SK-N-SH (cell line): Measurements from ENCODE around the gene PILRB. TPM values are rescaled to one million over a fixed set of nuclear protein-coding genes. Genes with fewer than 3 reads are reported as not detected.
"Not testable (repeated sequence)": the region's sequence is repeated elsewhere in the genome, so short reads cannot be mapped to it uniquely, and the experiment has no call there.

ENCODE experiments used
- CTCF ChIA-PET: fragments of 300-600, 350-600 bp; formaldehyde crosslinking; extraction: SDS; loops from one replicate; lab custom pipeline; 2021; lab: Yijun Ruan, JAX
- POLR2A ChIA-PET: fragments of 350-600 bp; sonication (Branson Sonifier 250); formaldehyde crosslinking; extraction: SDS; loops from one replicate; lab custom pipeline; 2020; ENCODE audit warnings: antibody characterized with exemption, inconsistent platforms; lab: Yijun Ruan, JAX
- DNase-seq: peaks from one replicate; pipeline ENCODE4 v3.0.0; 2012
- H2AFZ ChIP-seq: fragments of 200-600 bp; sonication (generic); 2 replicates; pipeline ENCODE4 v1.8.1; 2016; ENCODE audit warnings: antibody characterized with exemption, mild to moderate bottlenecking, low read depth
- H3F3A ChIP-seq: fragments of 200-600 bp; sonication (generic); replicated peaks from 2 replicates; pipeline ENCODE3; 2016; ENCODE audit warnings: antibody characterized with exemption, mild to moderate bottlenecking; ENCODE audit not compliant: insufficient read depth
- H3K27ac ChIP-seq, 2 experiments: fragments of 200-500 bp in 1 of 2; fragments of 200-600 bp in 1 of 2; sonication (Bioruptor generic) in 1 of 2; sonication (generic), shearing (Covaris generic) in 1 of 2; 2 replicates each; pipeline versions ENCODE4 v1.5.1 to v1.6.1; 2014 to 2016; ENCODE audit warnings: low read depth in 2 of 2, inconsistent platforms in 1 of 2, low read length in 1 of 2, mild to moderate bottlenecking in 1 of 2, mixed read lengths in 1 of 2
- H3K27me3 ChIP-seq: fragments of 200-600 bp; sonication (generic), shearing (Covaris generic); 2 replicates; pipeline ENCODE4 v1.6.1; 2016; ENCODE audit warnings: mixed run types; ENCODE audit not compliant: insufficient read depth
- H3K36me3 ChIP-seq, 2 experiments: fragments of 200-500 bp in 1 of 2; fragments of 200-600 bp in 1 of 2; sonication (Bioruptor generic) in 1 of 2; sonication (generic) in 1 of 2; replicated peaks in 1 of 2; 2 replicates each; pipeline versions ENCODE3 to v1.5.1; 2014 to 2016; ENCODE audit warnings: low read length in 1 of 2, mild to moderate bottlenecking in 1 of 2; ENCODE audit not compliant: insufficient read depth in 2 of 2, control insufficient read depth in 1 of 2
- H3K4me1 ChIP-seq, 2 experiments: fragments of 200-500 bp in 1 of 2; fragments of 200-600 bp in 1 of 2; sonication (Bioruptor generic) in 1 of 2; sonication (generic), shearing (Covaris generic) in 1 of 2; 2 replicates each; pipeline versions ENCODE4 v1.5.1 to v1.6.1; 2014 to 2016; ENCODE audit warnings: low read depth in 1 of 2, low read length in 1 of 2, mixed run types in 1 of 2; ENCODE audit not compliant: insufficient read depth in 2 of 2, control insufficient read depth in 1 of 2
- H3K4me2 ChIP-seq: fragments of 200-600 bp; sonication (generic), shearing (Covaris generic); 2 replicates; pipeline ENCODE4 v1.6.1; 2017; ENCODE audit warnings: mixed run types
- H3K4me3 ChIP-seq, 2 experiments: fragments of 200-500 bp in 1 of 2; fragments of 200-600 bp in 1 of 2; sonication (Bioruptor generic) in 1 of 2; sonication (generic), shearing (Covaris generic) in 1 of 2; 2 replicates each; pipeline versions ENCODE4 v1.5.1 to v1.8.1; 2014 to 2016; ENCODE audit warnings: low read depth in 2 of 2, inconsistent platforms in 1 of 2, low read length in 1 of 2, mild to moderate bottlenecking in 1 of 2, mixed read lengths in 1 of 2, moderate library complexity in 1 of 2
- H3K79me2 ChIP-seq: fragments of 200-600 bp; sonication (generic); 2 replicates; pipeline ENCODE4 v1.8.1; 2017; ENCODE audit warnings: mild to moderate bottlenecking; ENCODE audit not compliant: insufficient read depth
- H3K9ac ChIP-seq: fragments of 200-600 bp; sonication (generic); 2 replicates; pipeline ENCODE4 v1.6.1; 2017; ENCODE audit warnings: mixed run types
- H3K9me2 ChIP-seq: fragments of 200-600 bp; sonication (generic); 2 replicates; pipeline ENCODE4 v1.6.1; 2017; ENCODE audit warnings: mixed run types
- H3K9me3 ChIP-seq: fragments of 200-600 bp; sonication (generic); 2 replicates; pipeline ENCODE4 v1.6.1; 2017; ENCODE audit warnings: mixed run types, mild to moderate bottlenecking, moderate library complexity
- H4K20me1 ChIP-seq: fragments of 200-600 bp; sonication (generic); 2 replicates; pipeline ENCODE4 v1.6.1; 2017; ENCODE audit warnings: mild to moderate bottlenecking, mixed run types; ENCODE audit not compliant: insufficient read depth
- CHD2 ChIP-seq: fragments of 150-350 bp; IDR thresholded peaks from 2 replicates; pipeline ENCODE4 v1.6.1; 2018; ENCODE audit warnings: low read length; ENCODE audit not compliant: partially characterized antibody
- ELF1 ChIP-seq: IDR thresholded peaks from 2 replicates; pipeline ENCODE4 v1.4.0; 2012
- FOXM1 ChIP-seq: IDR thresholded peaks from 2 replicates; pipeline ENCODE4 v1.4.0; 2012; ENCODE audit warnings: low read depth, mild to moderate bottlenecking
- GATA2 ChIP-seq: sonication (generic); formaldehyde crosslinking; IDR thresholded peaks from 2 replicates; pipeline ENCODE4 v1.5.0; 2020; ENCODE audit warnings: mild to moderate bottlenecking, missing genetic modification reagents
- RCOR1 ChIP-seq: fragments of 150-350 bp; IDR thresholded peaks from 2 replicates; pipeline ENCODE4 v1.6.1; 2017; ENCODE audit warnings: antibody characterized with exemption, low read length
- RFX5 ChIP-seq: IDR thresholded peaks from 2 replicates; pipeline ENCODE4 v1.6.1; 2012; ENCODE audit warnings: mild to moderate bottlenecking, improper control_type of control experiment, low read length
- RXRA ChIP-seq: IDR thresholded peaks from 2 replicates; pipeline ENCODE4 v1.4.0; 2012; ENCODE audit warnings: low read depth, mild to moderate bottlenecking, borderline replicate concordance
- WGBS: methylation state at CpG from one replicate; pipeline ENCODE4 v1.1.6; 2017; ENCODE audit warnings: low lambda C conversion rate; 5-methylcytosine and 5-hydroxymethylcytosine counted together
- polyA plus RNA-seq, 3 experiments: library from polyadenylated mRNA; depleted of rRNA; stranded (reverse); fragments of >200 nt; gene quantifications; 2 replicates each; pipeline ENCODE4 v1.2.3, GENCODE V29; 2012
- TF ChIP-seq, protein P1 (sequence below): IDR thresholded peaks from 2 replicates; pipeline ENCODE4 v1.4.0; 2012; ENCODE audit warnings: low read depth, borderline replicate concordance

PILRB gene
- polyA plus RNA-seq, 1 of the 3 experiments (the other 2 are of a cell fraction): 55.4 TPM

DNA sequence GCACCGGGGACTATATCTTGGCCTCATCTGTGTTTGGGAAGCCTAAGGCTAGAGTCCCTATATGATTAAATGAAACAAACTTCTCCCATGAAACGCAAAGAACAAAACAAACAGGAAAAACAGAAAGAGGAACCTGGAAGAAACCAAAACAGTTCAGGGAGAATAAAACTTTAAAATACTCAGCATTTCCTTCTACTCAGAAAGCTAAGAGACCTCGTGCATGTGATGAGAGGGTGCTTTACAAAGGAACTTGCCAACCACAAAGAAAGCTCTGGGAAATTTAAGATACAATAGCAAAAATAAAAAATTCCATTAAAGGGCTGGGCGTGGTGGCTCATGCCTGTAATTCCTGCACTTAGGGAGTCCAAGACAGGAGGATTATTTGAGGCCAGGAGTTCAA, 22.3 kb downstream of the PILRB start:
- no peaks in the 10 kb centered on the region; a peak in 1 of 4 replicates for H3K4me1 ChIP-seq
- no peak for DNase-seq
- no peaks in the 10 kb centered on the region for H3K79me2 ChIP-seq
- no peaks in the 10 kb centered on the region for H3K9me3 ChIP-seq
- no peak overlapping the region for H3K27ac ChIP-seq
- H3K9ac ChIP-seq: no peak overlapping the region
- no peak overlapping the region for H3K4me3 ChIP-seq
- H3K27me3 ChIP-seq: no peaks in the 10 kb centered on the region
- no peaks in the 10 kb centered on the region for H3F3A ChIP-seq
- H3K4me2 ChIP-seq: no peak overlapping the region
- H2AFZ ChIP-seq: no peak overlapping the region
- ChIA-PET POLR2A (interaction anchor here (0.6 kb wide), 1 partner anchor 13 kb away, joined by 3 read pairs; no protein-coding TSS in a partner anchor), CTCF (interaction anchor here (12.0 kb wide), 1 partner anchor 27 kb away, joined by 68 read pairs; no protein-coding TSS in a partner anchor)
- TF ChIP-seq RCOR1 (no peak), FOXM1 (no peak), ELF1 (no peak), CHD2 (no peak), GATA2 (CRISPR knock-in tag) (no peak), RXRA (no peak)
- TF ChIP-seq, protein P1, sequence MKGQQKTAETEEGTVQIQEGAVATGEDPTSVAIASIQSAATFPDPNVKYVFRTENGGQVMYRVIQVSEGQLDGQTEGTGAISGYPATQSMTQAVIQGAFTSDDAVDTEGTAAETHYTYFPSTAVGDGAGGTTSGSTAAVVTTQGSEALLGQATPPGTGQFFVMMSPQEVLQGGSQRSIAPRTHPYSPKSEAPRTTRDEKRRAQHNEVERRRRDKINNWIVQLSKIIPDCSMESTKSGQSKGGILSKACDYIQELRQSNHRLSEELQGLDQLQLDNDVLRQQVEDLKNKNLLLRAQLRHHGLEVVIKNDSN: no peak
- H3K9me2 ChIP-seq: no peaks in the 10 kb centered on the region
- no peaks in the 10 kb centered on the region for H3K36me3 ChIP-seq
- H4K20me1 ChIP-seq: no peaks in the 10 kb centered on the region
- 75% methylated on average over 4 of the region's 4 CpGs for WGBS

DNA sequence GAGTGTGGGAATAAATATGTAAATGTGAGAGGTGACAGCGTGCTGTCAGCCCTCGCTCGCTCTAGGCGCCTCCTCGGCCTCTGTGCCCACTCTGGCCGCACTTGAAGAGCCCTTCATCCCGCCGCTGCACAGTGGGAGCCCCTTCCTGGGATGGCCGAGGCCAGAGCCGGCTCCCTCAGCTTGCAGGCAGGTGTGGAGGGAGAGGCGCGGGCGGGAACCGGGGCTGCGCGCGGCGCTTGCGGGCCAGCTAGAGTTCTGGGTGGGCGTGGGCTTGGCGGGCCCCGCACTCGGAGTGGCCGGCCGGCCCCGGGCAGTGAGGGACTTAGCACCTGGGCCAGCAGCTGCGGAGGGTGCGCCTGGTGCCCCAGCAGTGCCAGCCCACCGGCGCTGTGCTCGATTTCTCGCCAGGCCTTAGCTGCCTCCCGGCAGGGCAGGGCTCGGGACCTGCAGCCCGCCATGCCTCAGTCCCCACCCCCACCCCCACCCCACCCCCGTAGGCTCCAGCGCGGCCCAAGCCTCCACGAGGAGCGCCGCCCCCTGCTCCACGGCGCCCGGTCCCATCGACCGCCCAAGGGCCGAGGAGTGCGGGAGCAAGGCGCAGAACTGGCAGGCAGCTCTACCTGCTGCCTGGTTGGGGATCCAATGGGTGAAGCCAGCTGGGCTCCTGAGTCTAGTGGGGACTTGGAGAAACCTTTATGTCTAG, 23.8 kb downstream of the PILRB start:
- not testable (repeated sequence) for H3K9ac ChIP-seq, DNase-seq, H3K4me2 ChIP-seq, H3K36me3 ChIP-seq, H3F3A ChIP-seq, H4K20me1 ChIP-seq, H3K27me3 ChIP-seq, H3K4me1 ChIP-seq, H3K27ac ChIP-seq, H3K9me3 ChIP-seq, H3K4me3 ChIP-seq, H3K9me2 ChIP-seq, H2AFZ ChIP-seq, H3K79me2 ChIP-seq
- 68% methylated on average over 42 of the region's 49 CpGs for WGBS
- POLR2A ChIA-PET: interaction anchor here (0.6 to 2.6 kb wide), 3 partner anchors 18 to 443 kb away, joined by 3 to 8 read pairs (median 3); partner anchors contain the start of genes MEPCE and ZCWPW1
- CTCF ChIA-PET: interaction anchor here (12.0 kb wide), 1 partner anchor 26 kb away, joined by 68 read pairs; no protein-coding TSS in a partner anchor

DNA sequence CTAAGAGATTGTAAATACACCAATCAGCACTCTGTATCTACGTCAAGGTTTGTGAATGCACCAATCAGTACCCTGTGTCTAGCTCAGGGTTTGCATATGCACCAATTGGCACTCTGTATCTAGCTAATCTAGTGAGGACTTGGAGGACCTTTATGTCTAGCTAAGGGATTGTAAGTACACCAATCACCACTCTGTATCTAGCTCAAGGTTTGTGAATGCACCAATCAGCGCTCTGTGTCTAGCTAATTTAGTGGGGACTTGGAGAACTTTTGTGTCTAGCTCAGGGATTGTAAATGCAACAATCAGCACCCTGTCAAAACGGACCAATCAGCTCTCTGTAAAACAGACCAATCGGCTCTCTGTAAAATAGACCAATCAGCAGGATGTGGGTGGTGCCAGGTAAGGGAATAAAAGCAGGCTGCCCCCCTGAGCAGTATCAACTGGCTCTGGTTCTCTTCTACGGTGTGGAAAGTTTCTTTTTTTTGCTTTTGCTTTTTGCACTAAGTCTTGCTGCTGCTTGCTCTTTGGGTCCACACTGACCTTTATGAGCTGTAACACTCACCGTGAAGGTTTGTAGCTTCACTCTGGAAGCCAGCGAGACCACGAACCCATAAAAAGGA, 24.4 kb downstream of the PILRB start:
- H3K4me2 ChIP-seq, H3K4me1 ChIP-seq, H2AFZ ChIP-seq, H3K36me3 ChIP-seq, H4K20me1 ChIP-seq, H3K9ac ChIP-seq, H3K9me3 ChIP-seq, H3K27ac ChIP-seq, H3K27me3 ChIP-seq, DNase-seq, H3F3A ChIP-seq, H3K9me2 ChIP-seq, H3K79me2 ChIP-seq, H3K4me3 ChIP-seq: not testable (repeated sequence)
- WGBS: 67% methylated on average over 8 of the region's 8 CpGs
- ChIA-PET POLR2A (interaction anchor here (1.3 to 2.6 kb wide), 2 partner anchors 17 to 46 kb away, joined by 3 to 8 read pairs; partner anchors contain the start of genes MEPCE and ZCWPW1), CTCF (interaction anchor here (12.0 kb wide), 1 partner anchor 25 kb away, joined by 68 read pairs; no protein-coding TSS in a partner anchor)
- TF ChIP-seq RFX5: peak; percentile 59; the same call in 1 of the 2 replicates
